ENCODE results near the gene HSPA2.
A peak's percentile ranks its signal among the peaks of the same experiment; 100 is the strongest.

The HSPA2 gene

DNA sequence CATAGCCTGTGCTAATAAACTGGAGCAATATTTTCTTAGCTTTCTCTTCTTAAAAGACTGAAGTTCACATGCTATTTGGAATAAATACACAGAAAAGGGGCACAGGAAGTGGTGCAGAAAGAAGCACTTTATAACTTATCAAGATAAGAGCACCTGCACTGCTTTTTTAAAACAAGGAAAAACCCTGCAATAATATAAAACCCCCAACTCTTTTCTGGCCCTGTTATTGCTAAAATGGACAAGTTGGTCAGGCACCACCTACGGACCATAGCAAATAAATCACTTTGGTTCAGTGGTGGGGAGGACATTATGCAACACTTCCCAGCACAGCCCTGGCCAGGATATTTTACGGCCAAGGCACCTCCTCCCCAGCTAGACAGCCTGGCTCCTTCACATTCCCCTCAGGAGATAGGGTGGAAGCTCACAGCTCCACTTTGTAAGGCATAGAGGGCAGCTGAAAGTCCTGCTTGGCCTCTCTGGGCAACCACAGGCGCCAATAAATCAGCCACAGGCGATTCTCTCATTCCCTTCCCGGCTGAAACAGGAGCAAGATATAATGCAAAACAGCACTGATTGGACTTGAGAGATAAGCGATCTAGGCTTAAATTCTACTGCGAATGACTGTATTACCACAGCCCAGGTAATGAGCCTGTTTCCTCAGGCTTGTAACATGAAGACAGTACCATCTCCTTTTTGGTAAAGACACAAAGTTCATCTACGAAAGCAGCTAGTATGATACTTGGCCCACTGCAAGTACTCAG lies 39.0 kb upstream of the HSPA2 start:
- peaks cover 43% of the 10 kb centered on the region for H3K4me1 ChIP-seq (ENCODE audit: insufficient read depth, low read length, severe bottlenecking)
- H4K20me1 ChIP-seq (ENCODE audit: insufficient read depth, low read length): no peaks in the 10 kb centered on the region
- H3K9ac ChIP-seq (ENCODE audit: low read length): peak overlapping the region; percentile 95
- no peak overlapping the region for H2AFZ ChIP-seq (ENCODE audit: low read length)
- peak overlapping the region; percentile 96 for H3K27ac ChIP-seq (ENCODE audit: low read depth, low read length, poor library complexity, severe bottlenecking)
- H3K9me2 ChIP-seq (ENCODE audit: low read depth, low read length): no peaks in the 10 kb centered on the region
- H3K27me3 ChIP-seq (ENCODE audit: insufficient read depth, low read length): no peaks in the 10 kb centered on the region
- H3F3A ChIP-seq (ENCODE audit: insufficient read depth, low read length): no peaks in the 10 kb centered on the region
- H3K4me3 ChIP-seq (ENCODE audit: low read depth, low read length, poor library complexity, severe bottlenecking): peak overlapping the region; percentile 86
- H3K36me3 ChIP-seq (ENCODE audit: insufficient read depth, low read length): peaks cover 18% of the 10 kb centered on the region; the same call in 1 of the 2 replicates
- peak overlapping the region; percentile 75 for H3K4me2 ChIP-seq (ENCODE audit: low read length)
- no peaks in the 10 kb centered on the region for H3K9me3 ChIP-seq (ENCODE audit: low read length)
- TF ChIP-seq, protein P1, sequence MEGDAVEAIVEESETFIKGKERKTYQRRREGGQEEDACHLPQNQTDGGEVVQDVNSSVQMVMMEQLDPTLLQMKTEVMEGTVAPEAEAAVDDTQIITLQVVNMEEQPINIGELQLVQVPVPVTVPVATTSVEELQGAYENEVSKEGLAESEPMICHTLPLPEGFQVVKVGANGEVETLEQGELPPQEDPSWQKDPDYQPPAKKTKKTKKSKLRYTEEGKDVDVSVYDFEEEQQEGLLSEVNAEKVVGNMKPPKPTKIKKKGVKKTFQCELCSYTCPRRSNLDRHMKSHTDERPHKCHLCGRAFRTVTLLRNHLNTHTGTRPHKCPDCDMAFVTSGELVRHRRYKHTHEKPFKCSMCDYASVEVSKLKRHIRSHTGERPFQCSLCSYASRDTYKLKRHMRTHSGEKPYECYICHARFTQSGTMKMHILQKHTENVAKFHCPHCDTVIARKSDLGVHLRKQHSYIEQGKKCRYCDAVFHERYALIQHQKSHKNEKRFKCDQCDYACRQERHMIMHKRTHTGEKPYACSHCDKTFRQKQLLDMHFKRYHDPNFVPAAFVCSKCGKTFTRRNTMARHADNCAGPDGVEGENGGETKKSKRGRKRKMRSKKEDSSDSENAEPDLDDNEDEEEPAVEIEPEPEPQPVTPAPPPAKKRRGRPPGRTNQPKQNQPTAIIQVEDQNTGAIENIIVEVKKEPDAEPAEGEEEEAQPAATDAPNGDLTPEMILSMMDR (IDR thresholded peaks at IDR 0.05; ENCODE audit: low read length): no peak
- TF ChIP-seq EZH2 (IDR thresholded peaks at IDR 0.05; ENCODE audit: borderline replicate concordance, low read length): no peak
- peaks cover 65% of the 10 kb centered on the region for H3K79me2 ChIP-seq (ENCODE audit: insufficient read depth, low read length)

DNA sequence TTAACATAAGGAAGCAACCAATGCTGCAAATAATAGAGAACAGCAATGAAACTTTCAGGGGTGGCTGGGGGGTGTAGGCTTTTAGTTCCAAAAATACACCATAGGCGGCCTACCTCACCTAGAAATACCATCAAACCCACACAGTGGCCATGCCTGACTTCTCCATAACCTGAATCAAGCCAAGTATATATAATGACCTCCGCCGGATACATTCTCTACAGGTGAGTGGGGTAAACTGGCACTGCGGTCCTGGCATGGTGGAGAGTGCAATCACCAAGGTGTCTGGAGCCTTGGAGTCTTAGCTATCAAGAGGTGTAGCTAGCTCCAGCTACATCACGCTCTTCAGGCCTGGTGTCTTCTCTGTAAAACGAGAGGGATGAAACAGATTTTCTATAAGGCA lies 38.1 kb upstream of the HSPA2 start:
- Histone ChIP-seq H2AFZ (ENCODE audit: low read length) (no peak overlapping the region), H3F3A (ENCODE audit: insufficient read depth, low read length) (no peaks in the 10 kb centered on the region), H3K36me3 (ENCODE audit: insufficient read depth, low read length) (peaks cover 12% of the 10 kb centered on the region; the same call in 1 of the 2 replicates), H3K27ac (ENCODE audit: low read depth, low read length, poor library complexity, severe bottlenecking) (peak overlapping the region; percentile 96), H3K4me1 (ENCODE audit: insufficient read depth, low read length, severe bottlenecking) (peaks cover 51% of the 10 kb centered on the region), H3K79me2 (ENCODE audit: insufficient read depth, low read length) (peaks cover 65% of the 10 kb centered on the region), H3K9ac (ENCODE audit: low read length) (peak overlapping the region; percentile 95), H3K9me2 (ENCODE audit: low read depth, low read length) (no peaks in the 10 kb centered on the region), H3K27me3 (ENCODE audit: insufficient read depth, low read length) (no peaks in the 10 kb centered on the region), H3K4me3 (ENCODE audit: low read depth, low read length, poor library complexity, severe bottlenecking) (peak overlapping the region; percentile 86), H3K4me2 (ENCODE audit: low read length) (peak overlapping the region; percentile 75), H4K20me1 (ENCODE audit: insufficient read depth, low read length) (no peaks in the 10 kb centered on the region), H3K9me3 (ENCODE audit: low read length) (no peaks in the 10 kb centered on the region)
- TF ChIP-seq EZH2 (IDR thresholded peaks at IDR 0.05; ENCODE audit: borderline replicate concordance, low read length): no peak
- TF ChIP-seq, protein P1 (IDR thresholded peaks at IDR 0.05; ENCODE audit: low read length): peak; percentile 12; the same call in 1 of the 2 replicates

DNA sequence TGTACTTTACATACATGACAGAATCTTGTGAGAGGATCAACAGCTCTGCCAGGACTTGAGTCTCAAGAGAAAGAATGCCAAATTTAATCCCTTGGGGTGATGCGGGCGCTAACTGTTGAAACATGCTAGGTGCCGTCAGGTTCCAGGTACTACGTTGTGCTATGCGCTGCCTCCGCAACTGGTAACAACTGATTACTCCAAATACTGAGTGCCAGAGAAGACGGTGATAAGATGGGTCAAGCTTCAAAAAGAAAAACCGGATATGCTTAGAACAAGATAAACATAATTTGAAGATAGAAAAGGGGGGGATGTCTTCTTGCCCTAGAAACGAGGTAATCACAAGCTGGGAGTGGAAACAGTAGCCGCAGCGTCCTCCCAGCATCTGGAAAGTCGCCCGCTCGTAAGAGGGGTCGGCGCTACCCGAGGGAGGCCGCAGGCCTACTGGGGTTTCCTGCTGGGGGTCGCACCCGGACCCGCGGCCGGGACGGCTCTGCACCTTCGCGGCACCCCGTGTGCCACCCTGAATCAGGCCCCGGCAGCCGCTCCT lies 37.6 kb upstream of the HSPA2 start:
- peaks cover 65% of the 10 kb centered on the region for H3K79me2 ChIP-seq (ENCODE audit: insufficient read depth, low read length)
- no peaks in the 10 kb centered on the region for H4K20me1 ChIP-seq (ENCODE audit: insufficient read depth, low read length)
- peak overlapping the region; percentile 95 for H3K9ac ChIP-seq (ENCODE audit: low read length)
- TF ChIP-seq EZH2 (IDR thresholded peaks at IDR 0.05; ENCODE audit: borderline replicate concordance, low read length): no peak
- TF ChIP-seq, protein P1 (IDR thresholded peaks at IDR 0.05; ENCODE audit: low read length): no peak
- H3K27me3 ChIP-seq (ENCODE audit: insufficient read depth, low read length): no peaks in the 10 kb centered on the region
- H3K4me3 ChIP-seq (ENCODE audit: low read depth, low read length, poor library complexity, severe bottlenecking): peak overlapping the region; percentile 86
- H3K27ac ChIP-seq (ENCODE audit: low read depth, low read length, poor library complexity, severe bottlenecking): peak overlapping the region; percentile 96
- peaks cover 54% of the 10 kb centered on the region for H3K4me1 ChIP-seq (ENCODE audit: insufficient read depth, low read length, severe bottlenecking)
- peak overlapping the region; percentile 75 for H3K4me2 ChIP-seq (ENCODE audit: low read length)
- no peaks in the 10 kb centered on the region for H3F3A ChIP-seq (ENCODE audit: insufficient read depth, low read length)
- peaks cover 7% of the 10 kb centered on the region; the same call in 1 of the 2 replicates for H3K36me3 ChIP-seq (ENCODE audit: insufficient read depth, low read length)
- no peaks in the 10 kb centered on the region for H3K9me3 ChIP-seq (ENCODE audit: low read length)
- H2AFZ ChIP-seq (ENCODE audit: low read length): no peak overlapping the region
- no peaks in the 10 kb centered on the region for H3K9me2 ChIP-seq (ENCODE audit: low read depth, low read length)
